ENCODE data around the gene ISL2. TPM values are rescaled to one million over a fixed set of nuclear protein-coding genes. Genes with fewer than 3 reads are reported as not detected.

The ISL2 gene
- total RNA-seq, 1 donor from 2014 or later, result 4.5 TPM

- Mint-ChIP-seq H3K27me3 (peaks cover 7% of the 10 kb centered on the region), H3K36me3 (peaks cover 5% of the 10 kb centered on the region), H3K27ac (no peak overlapping the region), H3K4me3 (no peak overlapping the region), H3K4me1 (ENCODE audit: unreplicated experiment) (peaks cover 4% of the 10 kb centered on the region), H3K9me3 (no peaks in the 10 kb centered on the region)
- TF ChIP-seq, protein P1, sequence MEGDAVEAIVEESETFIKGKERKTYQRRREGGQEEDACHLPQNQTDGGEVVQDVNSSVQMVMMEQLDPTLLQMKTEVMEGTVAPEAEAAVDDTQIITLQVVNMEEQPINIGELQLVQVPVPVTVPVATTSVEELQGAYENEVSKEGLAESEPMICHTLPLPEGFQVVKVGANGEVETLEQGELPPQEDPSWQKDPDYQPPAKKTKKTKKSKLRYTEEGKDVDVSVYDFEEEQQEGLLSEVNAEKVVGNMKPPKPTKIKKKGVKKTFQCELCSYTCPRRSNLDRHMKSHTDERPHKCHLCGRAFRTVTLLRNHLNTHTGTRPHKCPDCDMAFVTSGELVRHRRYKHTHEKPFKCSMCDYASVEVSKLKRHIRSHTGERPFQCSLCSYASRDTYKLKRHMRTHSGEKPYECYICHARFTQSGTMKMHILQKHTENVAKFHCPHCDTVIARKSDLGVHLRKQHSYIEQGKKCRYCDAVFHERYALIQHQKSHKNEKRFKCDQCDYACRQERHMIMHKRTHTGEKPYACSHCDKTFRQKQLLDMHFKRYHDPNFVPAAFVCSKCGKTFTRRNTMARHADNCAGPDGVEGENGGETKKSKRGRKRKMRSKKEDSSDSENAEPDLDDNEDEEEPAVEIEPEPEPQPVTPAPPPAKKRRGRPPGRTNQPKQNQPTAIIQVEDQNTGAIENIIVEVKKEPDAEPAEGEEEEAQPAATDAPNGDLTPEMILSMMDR (conservative IDR thresholded peaks at IDR 0.05), result no peak
- no peak for DNase-seq (ENCODE audit: extremely low spot score, unreplicated experiment)
Observed at GRCh38 chr15:76386178-76386577, 49.6 kb downstream of the ISL2 start.

DNA sequence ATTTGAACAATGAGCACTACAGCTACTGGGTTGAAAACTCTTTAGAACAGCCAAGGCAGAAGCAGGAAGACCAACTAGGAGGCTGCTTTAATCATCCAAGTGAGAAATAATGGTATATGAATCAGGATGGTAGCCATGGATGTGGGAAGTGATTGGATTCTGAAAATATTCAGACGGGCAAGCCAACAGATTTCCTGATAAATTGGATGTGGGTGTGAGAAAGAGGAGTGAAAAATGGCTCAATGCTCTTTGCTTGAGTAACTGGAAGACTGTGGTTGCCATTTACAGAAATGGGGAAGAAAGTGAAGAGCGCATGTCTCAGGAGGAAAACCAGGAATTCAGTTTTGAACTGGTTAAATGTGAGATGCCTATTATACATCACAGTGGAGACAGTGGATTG is 50.4 kb downstream of the ISL2 start:
- peaks cover 4% of the 10 kb centered on the region for H3K4me1 Mint-ChIP-seq (ENCODE audit: unreplicated experiment)
- no peak overlapping the region for H3K4me3 Mint-ChIP-seq
- H3K36me3 Mint-ChIP-seq, result peaks cover 5% of the 10 kb centered on the region
- TF ChIP-seq, protein P1 (conservative IDR thresholded peaks at IDR 0.05), result no peak
- H3K27ac Mint-ChIP-seq, result no peak overlapping the region
- no peaks in the 10 kb centered on the region for H3K9me3 Mint-ChIP-seq
- peaks cover 7% of the 10 kb centered on the region for H3K27me3 Mint-ChIP-seq
- DNase-seq (ENCODE audit: extremely low spot score, unreplicated experiment), result no peak

DNA sequence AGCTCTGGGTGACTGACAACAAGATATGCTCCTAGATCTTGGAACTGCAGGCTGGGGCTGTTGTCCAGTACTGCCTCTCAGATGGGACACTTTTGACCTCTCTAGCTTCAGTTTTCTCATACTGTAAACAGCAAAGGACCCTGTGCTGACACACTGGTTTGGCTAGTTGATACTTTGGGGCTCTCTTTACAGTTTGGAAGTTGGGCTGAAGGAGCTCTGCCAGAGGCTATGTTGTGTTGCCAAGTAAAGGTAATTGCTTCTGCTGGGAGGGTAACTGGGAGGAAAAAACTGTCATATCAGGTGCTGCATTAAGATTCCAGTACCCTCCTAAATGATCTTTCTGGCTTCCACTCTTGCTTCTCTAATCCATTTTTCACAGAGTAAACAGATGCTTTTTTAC is 54.0 kb downstream of the ISL2 start:
- TF ChIP-seq, protein P1 (conservative IDR thresholded peaks at IDR 0.05), result no peak
- Mint-ChIP-seq H3K36me3 (peaks cover 5% of the 10 kb centered on the region), H3K9me3 (no peaks in the 10 kb centered on the region), H3K27ac (no peak overlapping the region), H3K4me3 (no peak overlapping the region), H3K4me1 (ENCODE audit: unreplicated experiment) (no peaks in the 10 kb centered on the region), H3K27me3 (peaks cover 3% of the 10 kb centered on the region)
- DNase-seq (ENCODE audit: extremely low spot score, unreplicated experiment), result no peak

DNA sequence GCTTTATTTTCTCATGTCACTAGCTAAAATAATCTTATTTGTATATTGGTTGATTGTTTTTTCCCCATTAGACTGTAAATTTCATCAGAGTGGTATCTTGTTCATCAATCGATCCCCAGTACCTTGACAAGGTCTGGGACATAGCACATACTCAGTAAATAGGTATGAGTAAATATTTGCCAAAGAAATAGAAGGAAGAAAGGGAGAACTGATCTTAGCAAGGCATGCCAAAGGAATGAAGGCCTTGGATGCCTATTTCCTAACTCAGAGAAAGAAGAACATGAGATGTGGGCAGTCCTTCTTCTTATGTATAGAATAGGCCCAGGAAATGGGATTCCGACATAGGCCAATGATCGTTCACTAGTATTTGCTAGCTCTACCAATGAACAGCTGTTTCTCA is 54.7 kb downstream of the ISL2 start:
- no peak for DNase-seq (ENCODE audit: extremely low spot score, unreplicated experiment)
- Mint-ChIP-seq H3K36me3 (peaks cover 3% of the 10 kb centered on the region), H3K27me3 (peaks cover 2% of the 10 kb centered on the region), H3K4me1 (ENCODE audit: unreplicated experiment) (no peaks in the 10 kb centered on the region), H3K9me3 (no peaks in the 10 kb centered on the region), H3K4me3 (no peak overlapping the region), H3K27ac (no peak overlapping the region)
- TF ChIP-seq, protein P1 (conservative IDR thresholded peaks at IDR 0.05), result no peak

DNA sequence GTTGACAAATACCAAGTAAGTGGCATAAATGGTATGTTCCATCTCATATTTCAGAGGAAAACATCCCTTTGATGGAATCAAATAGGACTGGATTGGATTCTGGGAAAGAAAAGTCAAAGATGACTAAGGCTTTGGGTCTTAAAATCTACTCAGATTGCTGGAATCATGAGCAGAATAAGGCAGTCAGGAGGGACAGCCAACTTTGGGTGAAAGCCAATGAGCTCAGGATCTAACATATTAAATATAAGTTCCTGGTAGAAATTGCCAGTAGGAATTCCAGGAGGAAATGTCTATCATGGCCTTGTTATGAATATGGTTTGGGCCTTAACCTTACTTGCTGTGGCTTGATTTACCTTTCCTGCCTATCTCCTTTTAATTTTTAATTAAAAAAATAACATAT is 55.3 kb downstream of the ISL2 start:
- Mint-ChIP-seq H3K4me3 (no peak overlapping the region), H3K36me3 (no peaks in the 10 kb centered on the region), H3K4me1 (ENCODE audit: unreplicated experiment) (no peaks in the 10 kb centered on the region), H3K9me3 (no peaks in the 10 kb centered on the region), H3K27me3 (no peaks in the 10 kb centered on the region), H3K27ac (no peak overlapping the region)
- TF ChIP-seq, protein P1 (conservative IDR thresholded peaks at IDR 0.05), result no peak
- DNase-seq (ENCODE audit: extremely low spot score, unreplicated experiment), result no peak

Other genes with a start within 250 kb of the ISL2 start
- 135 and 149 TPM in 2 replicates for gene ETFA, start 25.3 kb upstream of the ISL2 start, total RNA-seq (ENCODE audit: low replicate concordance)

All from type B pancreatic cell (in vitro differentiated cells).